HepG2 (cell line): ENCODE results near the gene PCDHB10. TPM values are rescaled to one million over a fixed set of nuclear protein-coding genes. Genes with fewer than 3 reads are reported as not detected.

Source experiments
- ATAC-seq: fragments of 200-7000 bp; cut with Tn5 transposase; 3 replicates; pipeline ENCODE4 v1.9.1; 2020; ENCODE audit warnings: mild to moderate bottlenecking, moderate library complexity
- BruUV-seq: library from RNA; stranded (reverse); fragments of 400-500 nt; replicated peaks from 2 replicates; lab custom pipeline; 2021; lab: Mats Ljungman, UMichigan
- CTCF ChIA-PET: fragments of 300-600 bp; formaldehyde crosslinking; extraction: SDS; loops from one replicate; lab custom pipeline; 2021; ENCODE audit warnings: low total read pairs, inconsistent platforms, low intra/inter-chr PET ratio; lab: Yijun Ruan, JAX
- POLR2A ChIA-PET: fragments of 350-600 bp; sonication (Branson Sonifier 250); formaldehyde crosslinking; loops from one replicate; lab custom pipeline; 2020; ENCODE audit warnings: antibody characterized with exemption, inconsistent platforms; lab: Yijun Ruan, JAX
- DNase-seq: peaks from one replicate; pipeline ENCODE4 v3.0.0-alpha.2; 2015; ENCODE audit warnings: low spot score
- FAIRE-seq: peaks from 3 replicates; lab custom pipeline; 2011; peaks lifted over from hg19 to GRCh38; lab: Jason Lieb, UNC
- H2AFZ ChIP-seq: one replicate; pipeline ENCODE4 v1.6.1; 2011; ENCODE audit warnings: low read length, inconsistent platforms
- H3K27ac ChIP-seq: fragments of 300-600 bp; 3 replicates; pipeline ENCODE4 v1.8.0; 2011; ENCODE audit warnings: mixed run types, mild to moderate bottlenecking, mixed read lengths, low read length, inconsistent platforms; ENCODE audit not compliant: insufficient read depth; ENCODE audit errors: extremely low read length
- H3K27me3 ChIP-seq, 2 experiments: fragments of 200-600 bp in 1 of 2; 2 replicates in 1 of 2; 3 replicates in 1 of 2; pipeline versions ENCODE4 v1.6.0 to v1.8.0; 2011; ENCODE audit warnings: low read length in 2 of 2, mild to moderate bottlenecking in 2 of 2, moderate library complexity in 2 of 2, inconsistent platforms in 1 of 2; ENCODE audit not compliant: insufficient read depth in 2 of 2, control insufficient read depth in 1 of 2
- H3K36me3 ChIP-seq, 2 experiments: fragments of 200-600 bp in 1 of 2; replicated peaks in 1 of 2; 2 replicates in 1 of 2; 3 replicates in 1 of 2; pipeline versions ENCODE4 v1.5.1 to v1.8.0; 2011; ENCODE audit warnings: low read length in 2 of 2, inconsistent platforms in 1 of 2; ENCODE audit not compliant: insufficient read depth in 2 of 2, control insufficient read depth in 1 of 2
- H3K4me1 ChIP-seq: 2 replicates; pipeline ENCODE4 v1.5.1; 2012; ENCODE audit warnings: low read length, inconsistent platforms; ENCODE audit not compliant: insufficient read depth
- H3K4me2 ChIP-seq: 2 replicates; pipeline ENCODE4 v1.6.0; 2011; ENCODE audit warnings: low read depth, low read length, inconsistent platforms
- H3K4me3 ChIP-seq, 3 experiments: fragments of 200-600 bp in 1 of 3; sonication (generic), shearing (Covaris generic) in 1 of 3; replicated peaks in 1 of 3; 2 replicates each; pipeline ENCODE4 v1.5.1; 2011 to 2016; ENCODE audit warnings: low read length in 3 of 3, inconsistent platforms in 2 of 3, low read depth in 2 of 3, mild to moderate bottlenecking in 2 of 3, control low read depth in 1 of 3, mixed read lengths in 1 of 3; ENCODE audit not compliant: insufficient read depth in 1 of 3
- H3K79me2 ChIP-seq: one replicate; pipeline ENCODE4 v1.6.1; 2011; ENCODE audit warnings: low read length, inconsistent platforms; ENCODE audit not compliant: insufficient read depth
- H3K9ac ChIP-seq: 2 replicates; pipeline ENCODE4 v1.6.0; 2011; ENCODE audit warnings: mild to moderate bottlenecking, low read depth, low read length, inconsistent platforms; ENCODE audit not compliant: insufficient read depth
- H3K9me3 ChIP-seq: 2 replicates; pipeline ENCODE4 v1.5.1; 2012; ENCODE audit warnings: mild to moderate bottlenecking, low read length
- H4K20me1 ChIP-seq: 2 replicates; pipeline ENCODE4 v1.6.0; 2011; ENCODE audit warnings: inconsistent platforms, mild to moderate bottlenecking, low read length, moderate library complexity; ENCODE audit not compliant: insufficient read depth
- HMGXB4 ChIP-seq, 2 experiments: sonication (generic) in 1 of 2; formaldehyde crosslinking in 1 of 2; IDR thresholded peaks; 2 replicates each; pipeline versions ENCODE4 v1.4.0 to v1.6.1; 2018 to 2020; ENCODE audit warnings: missing genetic modification reagents in 2 of 2, borderline replicate concordance in 1 of 2, low read depth in 1 of 2, mild to moderate bottlenecking in 1 of 2, missing biosample characterization in 1 of 2
- ISL2 ChIP-seq: sonication (generic); formaldehyde crosslinking; IDR thresholded peaks from 2 replicates; pipeline ENCODE4 v1.5.0; 2020; ENCODE audit warnings: missing genetic modification reagents
- ZNF687 ChIP-seq: sonication (generic); formaldehyde crosslinking; IDR thresholded peaks from 2 replicates; pipeline ENCODE4 v1.5.1; 2020; ENCODE audit warnings: mild to moderate bottlenecking, missing genetic modification reagents, moderate library complexity
- ZNF713 ChIP-seq: sonication (generic); formaldehyde crosslinking; IDR thresholded peaks from 2 replicates; pipeline ENCODE4 v1.4.0; 2020; ENCODE audit warnings: mild to moderate bottlenecking, missing genetic modification reagents
- WGBS: methylation state at CpG from one replicate; pipeline ENCODE4 v1.1.6; 2017; ENCODE audit warnings: low lambda C conversion rate; 5-methylcytosine and 5-hydroxymethylcytosine counted together
- in situ Hi-C: cut with HindIII; loops from 2 replicates; pipeline ENCODE4 v1.10.0; 2017; ENCODE audit warnings: low pct_unique_long_range_greater_than_20kb; ENCODE audit not compliant: extremely low pct_ligation_motif_present
- intact Hi-C: fragments of 100-400 bp; cut with micrococcal nuclease; formaldehyde crosslinking; loops from one replicate; pipeline ENCODE4 v1.10.0; 2022; ENCODE audit not compliant: unreplicated experiment
- polyA plus RNA-seq, 8 experiments: library from polyadenylated mRNA; depleted of rRNA in 3 of 8; stranded (reverse) in 7 of 8; unstranded in 1 of 8; fragments of >200 nt; fragmentation: Illumina TruSeq in 4 of 8; extraction: Trizol in 4 of 8; gene quantifications; 2 replicates each; pipeline versions ENCODE4 v1.2.1 to v1.2.3, GENCODE V29; 2011 to 2016; ENCODE audit warnings: low read depth in 4 of 8, missing spikeins in 1 of 8, mixed read lengths in 1 of 8; ENCODE audit not compliant: insufficient read depth in 1 of 8
- total RNA-seq, 5 experiments: library from RNA; depleted of rRNA; stranded (reverse); fragments of >200 nt; fragmentation: Illumina TruSeq; extraction: Trizol; gene quantifications; 2 replicates each; pipeline ENCODE4 v1.2.3, GENCODE V29; 2016; ENCODE audit warnings: low read depth in 1 of 5

The PCDHB10 gene
- total and polyA plus RNA-seq, 2 of the 13 experiments (the other 11 are each of a cell fraction or from before 2014, with no cell fraction given) = 0.05 TPM; not detected in 1

DNA sequence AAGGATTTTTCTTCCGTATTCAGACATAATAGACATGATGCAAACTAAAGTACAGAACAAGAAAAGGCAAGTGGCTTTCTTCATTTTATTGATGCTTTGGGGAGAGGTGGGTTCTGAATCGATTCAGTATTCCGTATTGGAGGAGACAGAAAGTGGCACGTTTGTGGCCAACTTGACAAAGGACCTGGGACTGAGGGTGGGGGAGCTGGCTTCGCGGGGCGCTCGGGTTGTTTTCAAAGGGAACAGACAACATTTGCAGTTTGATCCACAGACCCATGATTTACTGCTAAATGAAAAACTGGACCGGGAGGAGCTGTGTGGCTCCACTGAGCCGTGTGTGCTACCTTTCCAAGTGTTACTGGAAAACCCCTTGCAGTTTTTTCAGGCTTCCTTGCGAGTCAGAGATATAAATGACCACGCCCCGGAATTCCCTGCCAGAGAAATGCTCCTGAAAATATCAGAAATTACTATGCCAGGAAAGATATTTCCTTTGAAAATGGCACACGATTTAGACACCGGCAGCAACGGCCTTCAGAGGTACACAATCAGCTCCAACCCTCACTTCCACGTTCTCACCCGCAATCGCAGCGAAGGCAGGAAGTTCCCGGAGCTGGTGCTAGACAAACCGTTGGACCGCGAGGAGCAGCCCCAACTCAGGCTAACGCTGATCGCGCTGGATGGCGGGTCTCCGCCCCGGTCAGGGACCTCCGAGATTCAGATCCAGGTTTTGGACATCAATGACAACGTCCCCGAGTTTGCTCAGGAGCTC lies 41.7 kb upstream of the PCDHB10 start:
- Histone ChIP-seq H3K27ac (no peak overlapping the region), H3K4me1 (peaks cover 7% of the 10 kb centered on the region; the same call in 1 of the 2 replicates), H3K36me3 (no peaks in the 10 kb centered on the region), H3K9me3 (no peaks in the 10 kb centered on the region), H4K20me1 (no peaks in the 10 kb centered on the region), H3K9ac (no peak overlapping the region), H3K4me2 (peak overlapping the region; percentile 67), H3K27me3 (peaks cover 0 to 10% of the 10 kb centered on the region in 2 experiments; a peak in 1 of 5 replicates), H2AFZ (peak overlapping the region; percentile 64), H3K79me2 (no peaks in the 10 kb centered on the region), H3K4me3 (peak overlapping the region in 2 of 3 experiments; percentile 18 to 47; a peak in 2 of 6 replicates)
- DNase-seq (no peak), ATAC-seq (peak; percentile 67), FAIRE-seq (no peak)
- intact Hi-C loops = loop anchor here (2.0 kb wide), 1 partner anchor 66 kb away; no protein-coding TSS in a partner anchor
- ChIA-PET POLR2A (no interaction called here), CTCF (interaction anchor here (1.2 kb wide), 1 partner anchor 414 kb away, joined by 3 read pairs; no protein-coding TSS in a partner anchor)
- in situ Hi-C loops = no loop called here
- TF ChIP-seq ZNF713 (no peak), ISL2 (CRISPR knock-in tag) (0 out of 2 replicates have a peak, but pooled peaks have one; percentile 9), HMGXB4 (CRISPR knock-in tag; IDR thresholded peaks at IDR 0.05; ENCODE audit: borderline replicate concordance in 1 of 2, low read depth in 1 of 2) (peak in 1 of 2 experiments; percentile 9; a peak in 1 of 4 replicates), ZNF687 (CRISPR knock-in tag) (peak; percentile 23; the same call in 1 of the 2 replicates)
- no TSS peak for BruUV-seq
- whole genome bisulfite sequencing = 32% methylated on average over 20 of the region's 33 CpGs
